K562 (cell line): Measurements from ENCODE around the gene CNNM4.

Experiments used
- BHLHE40 ChIP-seq: IDR thresholded peaks from 2 replicates; pipeline ENCODE4 v1.6.1; 2011; ENCODE audit warnings: low read length, improper control_type of control experiment
- CTCF ChIP-seq, 3 experiments: IDR thresholded peaks in 2 of 3; conservative IDR thresholded peaks in 1 of 3; 2 replicates each; pipeline ENCODE4 v1.5.1; 2011 to 2012; ENCODE audit warnings: low read length in 3 of 3, mild to moderate bottlenecking in 3 of 3, control low read depth in 2 of 3, improper control_type of control experiment in 1 of 3, inconsistent platforms in 1 of 3, low read depth in 1 of 3, mixed read lengths in 1 of 3, moderate library complexity in 1 of 3; ENCODE audit not compliant: insufficient read depth in 2 of 3
- E2F5 ChIP-seq: sonication (generic); formaldehyde crosslinking; IDR thresholded peaks from 2 replicates; pipeline ENCODE4 v1.8.0; 2022; ENCODE audit warnings: mild to moderate bottlenecking, missing genetic modification reagents
- ELK1 ChIP-seq: sonication (generic); formaldehyde crosslinking; IDR thresholded peaks from 2 replicates; pipeline ENCODE4 v1.8.1; 2022; ENCODE audit warnings: missing genetic modification reagents
- EZH2 ChIP-seq: IDR thresholded peaks from 2 replicates; pipeline ENCODE4 v1.6.1; 2012; ENCODE audit warnings: low read depth, mild to moderate bottlenecking, inconsistent platforms, low read length, borderline replicate concordance
- GATA2 ChIP-seq: sonication (generic); formaldehyde crosslinking; IDR thresholded peaks from 2 replicates; pipeline ENCODE4 v1.4.0; 2020; ENCODE audit warnings: mild to moderate bottlenecking, missing genetic modification reagents
- HINFP ChIP-seq: fragments of 450-650 bp; conservative IDR thresholded peaks from 2 replicates; pipeline ENCODE4 v1.6.1; 2016; ENCODE audit warnings: missing genetic modification characterization, low read depth, mild to moderate bottlenecking, control low read depth, missing compliant biosample characterization
- MXI1 ChIP-seq: IDR thresholded peaks from 2 replicates; pipeline ENCODE4 v1.6.1; 2011; ENCODE audit warnings: low read depth, mild to moderate bottlenecking, improper control_type of control experiment, low read length
- NRF1 ChIP-seq, 2 experiments: fragments of 450-650 bp; IDR thresholded peaks in 1 of 2; conservative IDR thresholded peaks in 1 of 2; 2 replicates each; pipeline ENCODE4 v1.6.1; 2014; ENCODE audit warnings: mild to moderate bottlenecking in 2 of 2
- REST ChIP-seq, 2 experiments: fragments of 450-650 bp; formaldehyde crosslinking in 1 of 2; IDR thresholded peaks; 2 replicates each; pipeline versions ENCODE4 v1.4.0 to v1.6.1; 2014 to 2020; ENCODE audit warnings: mild to moderate bottlenecking in 2 of 2, borderline replicate concordance in 1 of 2, low read depth in 1 of 2
- STAT6 ChIP-seq: sonication (generic); formaldehyde crosslinking; IDR thresholded peaks from 2 replicates; pipeline ENCODE4 v1.8.1; 2023; ENCODE audit warnings: mild to moderate bottlenecking, missing genetic modification reagents
- ZBTB17 ChIP-seq: fragments of 450-650 bp; formaldehyde crosslinking; IDR thresholded peaks from 2 replicates; pipeline ENCODE4 v1.4.0; 2020; ENCODE audit warnings: mild to moderate bottlenecking
- ZKSCAN1 ChIP-seq: fragments of 150-350 bp; IDR thresholded peaks from 2 replicates; pipeline ENCODE4 v1.6.1; 2016; ENCODE audit warnings: low read depth, low read length
- ZKSCAN8 ChIP-seq: fragments of 200-800 bp; sonication (Bioruptor generic); IDR thresholded peaks from 2 replicates; pipeline ENCODE4 v1.6.1; 2016; ENCODE audit warnings: missing genetic modification characterization, missing compliant biosample characterization

- no peak for TF ChIP-seq ZKSCAN8 (CRISPR knock-in tag)
- no peak for TF ChIP-seq CTCF (IDR thresholded peaks at IDR 0.05 in 2 of 3, conservative IDR thresholded peaks at IDR 0.05 in 1 of 3; ENCODE audit: insufficient read depth in 2 of 3, low read depth in 1 of 3, low read length in 3 of 3)
- TF ChIP-seq NRF1 (conservative IDR thresholded peaks at IDR 0.05 in 1 of 2, IDR thresholded peaks at IDR 0.05 in 1 of 2): no peak
- TF ChIP-seq STAT6 (CRISPR knock-in tag): no peak
- TF ChIP-seq BHLHE40: no peak
- no peak for TF ChIP-seq E2F5
- TF ChIP-seq EZH2: no peak
- no peak for TF ChIP-seq REST (IDR thresholded peaks at IDR 0.05; ENCODE audit: borderline replicate concordance)
- no peak for TF ChIP-seq REST (CRISPR knock-in tag; IDR thresholded peaks at IDR 0.05; ENCODE audit: low read depth)
- TF ChIP-seq HINFP (tag): no peak
- TF ChIP-seq MXI1: no peak
- no peak for TF ChIP-seq ZKSCAN1
- no peak for TF ChIP-seq GATA2 (CRISPR knock-in tag)
- TF ChIP-seq ELK1 (CRISPR knock-in tag): no peak
- TF ChIP-seq ZBTB17 (CRISPR knock-in tag): no peak
These were observed 31.0 kb upstream of the CNNM4 start for GRCh38 chr2:96729748-96730147.
